Stimulated activated CD4-positive, alpha-beta T cell treated with anti-CD3 and anti-CD28 coated beads, Interleukin-2, amount 100 ng/mL, for 48 hours (primary cell): ENCODE data around the gene WWOX.
A peak's percentile ranks its signal among the peaks of the same experiment; 100 is the strongest.

Source experiments
- DNase-seq, 2 donors: peaks; one replicate each; pipeline ENCODE4 v3.0.0-alpha.2; 2020

The WWOX gene

DNA sequence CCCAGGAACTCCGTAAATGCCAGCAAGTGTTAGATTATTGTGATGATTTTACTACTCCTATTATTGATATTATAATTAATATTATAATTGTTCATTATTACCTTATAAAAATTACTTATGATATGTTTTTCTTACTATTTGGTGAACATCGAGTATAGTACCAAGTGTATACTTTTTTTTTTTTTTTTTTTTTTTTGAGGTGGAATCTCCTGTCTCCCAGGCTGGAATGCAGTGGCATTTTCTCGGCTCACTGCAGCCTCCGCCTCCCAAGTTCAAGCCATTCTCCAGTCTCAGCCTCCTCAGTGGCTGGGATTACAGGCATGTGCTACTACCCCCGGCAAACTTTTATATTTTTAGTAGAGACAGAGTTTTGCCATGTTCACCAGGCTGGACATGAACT is 347.0 kb downstream of the WWOX start:
- no peak for DNase-seq

DNA sequence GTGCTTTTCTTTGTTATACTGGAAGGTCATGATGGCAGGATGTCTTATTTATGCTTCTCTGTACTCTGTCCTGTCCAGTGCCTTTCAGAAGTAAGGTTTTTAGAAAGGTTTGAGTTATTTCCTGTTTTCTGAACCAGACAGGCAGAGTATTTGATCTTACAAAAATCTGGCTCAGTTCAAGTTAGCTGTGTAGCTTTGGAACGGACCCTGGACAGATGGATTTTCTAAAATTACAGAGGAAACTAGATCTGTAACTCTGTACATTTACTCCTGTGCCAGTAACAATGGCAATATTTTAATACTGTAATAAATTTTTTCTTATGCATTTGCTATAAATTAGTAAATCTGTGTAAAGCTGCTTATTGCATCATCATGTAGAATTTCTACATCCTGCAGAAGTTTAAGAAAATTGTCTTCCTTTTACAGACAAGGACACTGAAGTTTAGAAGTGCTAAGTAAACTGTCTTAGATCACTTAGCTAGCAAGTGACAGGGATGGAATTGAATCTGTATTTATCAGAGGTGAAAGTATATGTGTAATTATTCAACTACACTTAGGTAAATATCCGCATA is 347.6 kb downstream of the WWOX start:
- no peak for DNase-seq

GRCh38 chr16:78448658-78449271 is 349.3 kb downstream of the WWOX start:
- no peak for DNase-seq

GRCh38 chr16:78450255-78450654 is 350.8 kb downstream of the WWOX start:
- DNase-seq, result no peak

GRCh38 chr16:78452025-78452555 is 352.6 kb downstream of the WWOX start:
- no peak for DNase-seq

GRCh38 chr16:78455861-78456260 is 356.4 kb downstream of the WWOX start:
- no peak for DNase-seq

DNA sequence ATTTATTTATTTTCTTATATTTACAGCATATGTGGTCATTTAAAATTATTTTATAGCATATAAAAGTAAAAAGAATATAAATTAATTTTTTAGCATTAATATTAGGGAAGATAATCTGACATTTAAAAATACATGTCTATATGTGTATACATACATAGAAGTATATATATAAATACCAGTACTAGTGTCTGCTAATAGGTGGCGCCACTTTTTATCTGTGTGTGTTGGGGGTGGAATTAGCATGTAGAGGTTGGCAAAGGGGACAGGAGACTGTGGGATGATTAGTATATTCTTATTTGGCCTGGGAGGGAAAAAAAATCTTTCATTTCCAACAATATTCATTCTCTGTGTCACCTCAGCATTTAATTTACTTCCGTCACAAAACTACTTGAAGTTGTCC is 359.1 kb downstream of the WWOX start:
- DNase-seq, result no peak

- DNase-seq, result no peak
These were observed 361.0 kb downstream of the WWOX start for GRCh38 chr16:78460428-78460827.

DNA sequence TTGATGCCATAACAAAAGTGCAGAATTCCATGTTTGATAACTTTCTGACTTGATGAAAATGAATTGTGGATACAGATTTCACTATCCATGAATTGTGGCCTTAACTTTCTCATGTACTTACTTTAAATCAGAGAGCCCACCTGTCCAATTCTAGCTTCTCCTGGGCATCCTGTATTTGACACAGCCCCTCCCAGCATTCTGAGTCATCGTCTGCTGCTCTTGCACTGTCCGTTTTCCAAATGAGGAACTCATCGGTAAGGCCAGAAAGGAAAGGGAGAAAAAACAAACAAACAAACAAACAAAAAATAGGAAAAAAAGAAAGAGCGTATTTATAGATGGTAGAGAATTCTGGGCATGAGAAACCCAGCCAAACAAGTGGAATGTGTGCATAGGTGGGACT is 361.6 kb downstream of the WWOX start:
- DNase-seq, result no peak

- no peak for DNase-seq
These were observed 362.2 kb downstream of the WWOX start for GRCh38 chr16:78461496-78462287.

GRCh38 chr16:78462288-78463208 is 363.1 kb downstream of the WWOX start:
- DNase-seq, result no peak

DNA sequence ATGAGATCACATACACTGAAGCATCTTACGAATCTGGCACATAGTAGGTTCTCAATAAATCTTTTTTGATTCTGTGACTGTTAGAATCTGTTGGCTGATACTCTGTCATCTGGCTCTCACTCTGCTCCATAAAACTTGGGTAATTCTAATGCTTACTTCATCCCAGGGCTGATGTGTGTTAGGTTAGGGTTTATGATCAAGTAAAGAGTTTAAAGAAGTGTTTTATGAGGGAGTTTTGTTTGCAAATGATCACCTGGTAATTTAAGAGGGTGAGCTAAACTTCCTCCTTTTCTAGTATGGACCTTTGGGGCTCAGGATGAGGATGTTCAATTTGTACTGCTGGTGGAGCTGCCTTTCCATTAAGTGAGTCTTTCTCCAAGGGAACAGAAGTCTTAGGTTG is 364.1 kb downstream of the WWOX start:
- no peak for DNase-seq

DNA sequence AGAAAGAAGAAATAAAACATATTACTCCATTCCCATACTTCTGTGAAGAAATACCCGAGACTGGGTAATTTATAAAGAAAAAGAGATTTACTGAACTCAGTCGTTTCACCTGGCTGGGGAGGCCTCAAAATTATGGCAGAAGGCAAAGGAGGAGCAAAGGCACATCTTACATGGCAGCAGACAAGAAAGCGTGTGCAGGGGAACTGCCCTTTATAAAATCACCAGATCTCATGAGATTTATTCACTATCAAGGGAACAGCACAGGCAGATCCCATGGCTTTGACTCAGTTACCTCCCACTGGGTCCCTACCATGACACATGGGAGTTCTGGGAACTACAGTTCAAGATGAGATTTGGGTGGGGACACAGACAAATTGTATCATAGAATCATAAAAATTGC is 365.4 kb downstream of the WWOX start:
- DNase-seq, result no peak

GRCh38 chr16:78465730-78466129 is 366.3 kb downstream of the WWOX start:
- DNase-seq, result no peak

- DNase-seq, result no peak
These were observed 370.3 kb downstream of the WWOX start for GRCh38 chr16:78469787-78470186.

DNA sequence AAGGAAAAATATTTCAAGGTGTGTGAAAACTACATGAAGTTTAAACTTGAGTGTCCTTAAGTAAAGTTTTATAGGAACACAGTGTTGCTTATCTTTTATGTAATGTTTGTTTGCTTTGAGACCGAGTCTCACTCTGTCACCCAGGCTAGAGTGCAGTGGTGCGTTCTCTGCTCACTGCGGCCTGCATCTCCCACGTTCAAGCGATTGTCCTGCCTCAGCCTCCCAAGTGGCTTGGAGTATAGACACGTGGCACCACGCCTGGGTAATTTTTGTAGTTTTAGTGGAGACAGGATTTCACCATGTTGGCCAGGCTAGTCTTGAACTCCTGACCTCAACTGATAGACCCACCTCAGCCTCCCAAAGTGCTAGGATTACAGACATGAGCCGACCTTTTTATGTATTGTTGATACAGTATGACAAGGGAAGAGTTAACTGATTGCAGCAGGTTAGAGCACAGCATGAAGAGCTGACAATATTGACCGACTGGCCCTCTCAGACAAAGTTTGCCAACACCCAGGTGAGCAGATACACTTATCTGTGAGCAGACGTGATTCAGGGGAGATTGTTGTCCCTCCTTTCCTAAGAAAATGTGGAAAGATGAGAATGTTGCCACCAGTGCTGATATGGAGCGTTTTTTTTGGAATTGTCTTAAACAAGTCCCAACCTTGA is 373.7 kb downstream of the WWOX start:
- DNase-seq, result no peak

GRCh38 chr16:78474762-78475161 is 375.3 kb downstream of the WWOX start:
- no peak for DNase-seq

DNA sequence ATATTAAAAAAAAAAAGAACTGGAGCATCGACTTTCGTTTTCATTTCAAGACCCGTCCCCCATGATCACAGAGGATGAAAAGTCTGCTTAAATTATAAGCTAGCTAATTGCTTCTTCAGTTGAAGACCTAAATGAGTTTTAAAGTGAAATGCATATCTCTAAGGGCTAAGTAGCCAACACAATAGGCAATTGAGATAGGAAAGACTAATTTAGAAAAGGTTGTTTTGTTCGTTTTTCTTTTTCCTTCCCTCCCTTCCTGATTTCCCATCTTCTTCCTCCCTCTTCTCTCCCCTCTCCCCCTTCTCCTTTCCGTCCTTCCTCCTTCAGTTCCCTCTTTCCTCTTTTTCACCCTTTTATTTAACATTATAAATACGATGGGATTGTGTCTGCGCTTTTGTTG is 377.2 kb downstream of the WWOX start:
- no peak for DNase-seq

DNA sequence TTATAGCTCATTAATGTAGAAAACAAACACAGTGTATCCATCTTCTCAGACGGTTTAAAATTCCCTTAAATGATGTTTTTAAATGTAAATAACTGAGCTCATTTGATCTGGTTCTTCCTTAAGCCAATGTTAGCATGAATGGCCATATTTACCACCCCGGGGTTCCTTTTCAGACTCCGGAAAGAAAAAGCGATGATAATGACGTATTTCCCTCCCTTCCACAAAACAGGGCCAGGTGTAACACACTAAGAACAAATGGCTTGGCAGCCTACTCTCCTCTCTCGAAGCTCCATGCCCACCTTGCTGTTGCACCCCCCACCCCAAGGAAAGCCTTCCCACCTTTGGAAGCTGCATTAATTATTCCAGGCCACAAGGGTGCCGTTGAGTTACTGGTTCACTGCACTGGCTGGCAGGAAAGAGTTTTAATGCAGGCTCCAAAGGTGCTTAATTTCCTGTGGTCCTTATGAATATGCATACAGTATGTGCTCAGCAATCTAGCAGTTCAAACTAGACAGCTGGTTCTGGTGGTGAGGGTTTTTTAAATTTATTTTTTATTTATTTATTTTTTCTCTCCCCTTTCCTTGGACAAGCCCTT is 378.9 kb downstream of the WWOX start:
- peak in 1 of 2 donors; percentile 10 for DNase-seq

DNA sequence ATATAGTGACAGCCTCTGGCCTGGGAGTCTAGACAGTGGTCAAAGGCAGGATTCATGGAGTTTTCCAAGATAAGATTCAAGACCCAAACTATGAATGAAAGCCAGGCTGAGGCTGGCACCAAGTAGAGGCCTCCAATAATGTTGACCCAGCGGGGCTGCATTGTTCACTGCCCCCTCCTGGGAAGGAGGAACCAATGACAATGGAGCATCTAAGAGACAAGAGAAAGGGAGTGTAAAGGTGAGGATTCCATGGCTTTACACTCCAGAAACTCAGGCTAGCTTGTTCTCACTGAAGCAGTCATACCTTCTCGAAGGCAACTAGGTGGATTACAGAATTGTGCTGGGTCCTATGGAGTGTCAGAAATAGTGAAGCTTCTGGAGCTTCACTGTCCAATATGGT is 380.3 kb downstream of the WWOX start:
- DNase-seq, result no peak

DNA sequence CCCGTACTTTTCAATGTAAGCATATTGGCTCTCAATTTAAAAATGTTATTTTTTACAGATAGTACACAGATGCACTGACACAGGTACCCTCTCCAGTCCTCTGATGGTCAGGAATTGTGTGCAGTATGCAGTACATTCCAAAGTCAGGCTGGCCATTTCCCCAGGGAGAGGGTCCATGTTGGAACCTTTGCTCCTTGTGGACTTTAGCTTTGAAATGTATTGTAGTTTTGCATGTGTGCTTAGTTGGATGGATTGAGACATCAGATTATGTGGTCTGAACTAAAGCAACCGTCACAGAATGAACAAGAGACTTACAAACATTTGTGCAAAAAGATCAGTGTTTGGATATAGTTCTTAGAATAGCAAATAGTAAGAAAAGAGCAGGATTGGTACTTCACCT is 381.1 kb downstream of the WWOX start:
- no peak for DNase-seq
